Measurements from ENCODE around the gene TMEM38A.

The TMEM38A gene

GRCh38 chr19:16660763-16661479 is at the start of gene TMEM38A:
TSS of gene TMEM38A (plus strand) at chr19:16661139. CDS start at chr19:16661218, 79 bp downstream.
- DNase-seq, result no peak

DNA sequence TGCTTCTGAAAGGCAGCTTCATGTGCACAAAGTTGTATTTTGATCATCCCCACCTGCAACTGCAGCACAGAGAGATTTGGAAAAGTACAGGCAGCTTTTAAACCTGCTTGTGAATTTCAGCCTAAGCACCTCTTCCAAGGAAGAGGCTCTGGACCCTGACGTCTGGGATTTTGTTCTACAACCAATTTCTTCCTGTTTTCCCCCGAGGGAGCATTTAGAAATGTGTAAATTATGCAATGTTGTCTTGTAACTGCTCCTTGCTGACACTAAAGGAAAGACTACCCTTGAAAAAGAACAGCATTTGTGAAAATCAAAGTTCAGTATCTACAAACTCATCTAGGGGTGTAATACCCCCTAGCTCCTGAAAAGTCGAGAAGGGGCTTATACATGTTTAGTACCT is 48.3 kb upstream of the TMEM38A start:
- no peak for DNase-seq

DNA sequence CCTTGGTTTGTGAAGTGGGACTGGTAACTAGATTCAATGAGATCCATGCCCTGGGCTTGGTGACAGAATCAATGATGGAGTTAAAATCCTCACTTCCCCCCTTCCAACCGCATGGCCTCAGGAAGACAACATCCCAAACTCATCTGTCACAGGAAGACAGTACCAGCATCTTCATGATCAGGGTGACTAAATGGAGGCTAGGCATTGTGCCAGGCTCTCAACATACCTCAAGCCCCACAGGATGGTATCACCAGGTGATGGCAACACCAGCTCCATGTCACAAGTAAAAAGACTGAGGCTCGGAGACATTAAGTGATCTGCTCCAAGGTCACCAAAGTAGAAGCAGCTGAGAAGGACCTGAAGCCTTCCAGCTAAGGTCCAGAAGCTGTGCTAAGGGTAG is 47.1 kb upstream of the TMEM38A start:
- no peak for DNase-seq

DNA sequence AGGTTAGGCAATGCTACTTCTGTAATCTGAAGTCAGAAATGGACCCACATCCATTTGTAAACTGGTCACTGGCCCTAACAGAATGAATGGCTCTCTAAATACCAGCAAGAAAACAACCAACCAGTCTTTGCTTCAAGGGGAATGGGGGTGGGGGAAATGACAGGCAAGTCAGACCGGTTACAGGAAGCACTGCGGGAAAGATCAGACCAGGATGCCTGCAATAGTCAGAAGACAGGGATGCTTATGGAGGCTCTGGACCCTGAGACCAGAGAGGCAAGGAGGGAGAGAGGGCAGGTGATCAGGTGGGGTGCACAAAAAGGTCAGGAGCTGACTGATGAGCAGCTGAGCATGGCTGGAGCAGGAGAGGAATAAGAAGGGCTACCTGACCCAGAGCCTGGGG is 46.0 kb upstream of the TMEM38A start:
- DNase-seq, result no peak

GRCh38 chr19:16615808-16616207 is 45.1 kb upstream of the TMEM38A start:
- DNase-seq, result no peak

GRCh38 chr19:16618248-16618647 is 42.7 kb upstream of the TMEM38A start:
- DNase-seq, result no peak

GRCh38 chr19:16619457-16619856 is 41.5 kb upstream of the TMEM38A start:
- no peak for DNase-seq

DNA sequence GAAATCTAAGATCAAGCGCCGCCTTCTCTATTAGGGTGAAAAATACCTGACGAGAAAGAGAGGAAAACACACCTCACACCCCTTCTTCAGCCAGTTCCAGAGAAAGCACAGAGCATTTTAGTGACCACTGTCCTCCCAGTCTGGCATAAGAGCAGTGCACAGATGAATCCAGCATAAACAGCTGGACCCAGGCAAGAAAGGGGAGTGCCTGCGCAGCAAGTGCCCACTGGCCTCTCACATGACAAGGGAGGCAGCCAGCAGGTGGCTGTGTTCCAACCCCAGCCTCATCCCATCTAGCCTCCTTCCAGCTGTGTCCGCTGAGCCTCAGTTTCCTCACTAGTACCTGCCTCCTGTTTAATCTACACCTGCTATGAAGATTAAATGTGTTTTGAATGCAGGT is 40.9 kb upstream of the TMEM38A start:
- no peak for DNase-seq

DNA sequence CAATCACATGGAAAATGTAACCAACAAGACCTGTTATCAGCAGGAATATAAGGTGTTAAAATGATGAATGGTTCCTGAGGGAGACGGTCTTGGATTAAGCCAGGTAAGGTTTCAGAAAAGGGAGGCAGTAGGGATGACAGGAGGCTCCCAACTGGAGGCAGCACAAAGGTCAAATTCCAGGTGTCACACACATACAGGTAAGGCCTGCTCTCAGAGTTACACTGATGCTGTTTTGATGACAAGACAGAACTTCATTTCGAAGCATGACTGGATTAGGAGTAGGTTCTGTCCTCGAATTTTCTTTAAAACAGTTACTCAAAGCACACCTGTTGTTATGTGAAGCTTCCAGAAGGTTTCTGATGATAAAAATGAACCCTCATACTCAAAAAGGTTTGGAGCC is 40.4 kb upstream of the TMEM38A start:
- DNase-seq, result no peak

DNA sequence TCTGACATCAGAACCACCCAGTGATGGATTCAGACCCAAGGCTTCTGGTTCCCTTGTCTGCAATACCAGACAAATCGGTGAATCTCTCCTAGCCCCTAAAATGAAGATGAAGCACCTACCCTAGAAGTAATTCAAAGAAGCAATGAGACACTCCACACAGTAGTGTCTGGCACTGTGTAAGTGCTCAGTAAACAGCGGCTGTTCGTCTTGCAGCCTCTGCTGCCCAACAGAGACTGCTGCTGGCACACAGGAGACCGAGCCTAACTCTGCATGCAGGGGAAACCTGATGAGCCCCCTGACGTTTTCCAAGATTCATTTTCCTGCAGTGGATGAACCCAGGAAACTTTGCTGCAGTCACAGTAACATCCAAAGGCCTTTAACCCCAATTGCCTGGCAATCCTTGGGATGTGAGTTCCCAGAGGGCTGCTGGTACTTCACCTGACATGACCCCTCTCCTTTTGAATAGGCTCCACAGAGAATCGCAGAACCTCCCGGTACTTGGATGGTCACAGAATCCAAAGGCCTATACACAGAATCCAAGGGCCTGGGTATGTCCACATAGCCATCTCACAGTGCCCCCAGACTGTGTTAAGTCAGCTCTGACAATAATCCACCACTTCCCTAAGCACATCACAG is 39.7 kb upstream of the TMEM38A start:
- no peak for DNase-seq

DNA sequence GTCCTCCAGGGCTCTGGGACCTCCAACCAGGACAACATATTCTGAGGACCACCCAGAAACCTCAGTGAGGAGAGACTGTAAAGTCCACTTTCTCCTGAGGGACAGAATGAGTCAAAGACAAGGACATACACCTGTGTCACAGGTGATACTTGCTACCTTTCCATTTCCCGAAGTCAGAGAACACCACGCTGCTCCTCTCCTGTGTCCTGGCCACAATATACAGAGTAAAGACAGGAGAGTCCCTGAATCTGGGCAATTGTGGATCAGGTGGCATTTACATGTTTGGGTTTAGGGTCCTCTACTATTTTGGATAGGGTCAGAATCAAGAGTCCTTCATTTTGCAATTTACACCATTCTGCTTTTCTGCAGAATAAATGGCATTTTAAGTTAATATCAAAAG is 37.9 kb upstream of the TMEM38A start:
- DNase-seq, result no peak

- no peak for DNase-seq
Observed at GRCh38 chr19:16623576-16623975, 37.4 kb upstream of the TMEM38A start.

GRCh38 chr19:16624236-16624635 is 36.7 kb upstream of the TMEM38A start:
- DNase-seq, result no peak

DNA sequence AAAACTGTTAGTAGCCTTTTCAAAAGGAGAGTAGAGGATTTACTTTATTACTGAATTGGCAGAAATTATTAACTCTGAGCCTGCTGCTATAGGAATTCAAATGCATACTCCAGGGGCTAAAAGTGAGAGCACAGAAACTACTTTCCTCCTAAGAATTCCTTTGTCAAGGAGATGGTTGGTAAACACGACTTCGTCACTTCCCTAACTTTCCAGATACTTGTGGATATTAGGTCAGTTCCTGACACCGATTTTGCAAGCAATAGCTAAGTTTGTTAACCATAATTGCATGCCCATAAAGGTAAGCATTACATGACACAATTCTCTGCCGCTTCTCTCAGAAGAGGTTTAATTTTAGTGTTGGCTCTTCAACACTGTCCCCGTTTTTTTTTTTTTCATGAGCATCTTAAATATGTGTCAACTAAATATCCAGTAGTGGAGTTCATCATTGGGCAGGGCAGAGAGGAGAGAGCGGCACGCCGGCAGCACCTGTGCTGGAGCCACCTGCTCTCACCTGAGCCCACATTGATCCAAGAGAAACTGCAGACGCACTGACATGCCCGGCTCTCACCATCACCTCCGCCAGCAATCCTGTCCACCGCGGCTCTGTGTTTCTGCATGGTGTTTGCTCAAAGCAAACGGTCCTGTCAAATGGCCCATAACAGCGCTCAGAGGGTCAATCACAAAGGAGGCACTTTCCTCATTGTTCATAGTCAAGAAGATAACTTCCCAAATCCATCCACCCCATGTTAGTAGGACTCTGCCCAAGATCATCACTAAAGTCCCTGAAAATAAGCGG is 35.6 kb upstream of the TMEM38A start:
- no peak for DNase-seq

DNA sequence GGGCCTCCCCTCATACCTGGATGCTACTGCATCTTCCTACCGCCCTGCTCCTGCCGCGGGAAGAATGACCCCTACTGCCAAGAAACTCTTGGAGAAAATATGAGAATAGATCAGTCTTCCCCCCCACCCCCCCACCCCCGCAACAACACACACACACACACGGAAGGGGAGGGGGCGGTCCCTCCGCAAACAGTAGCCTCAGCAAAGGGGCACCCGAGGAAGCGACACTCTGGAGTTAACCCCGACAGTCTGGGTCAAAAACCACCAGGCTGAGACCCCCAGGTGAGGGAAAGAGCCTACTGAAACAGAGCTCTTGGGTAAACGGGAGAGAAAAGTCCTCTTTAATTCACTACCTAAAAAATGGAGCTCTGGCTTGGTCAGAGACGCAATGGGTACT is 34.1 kb upstream of the TMEM38A start:
- no peak for DNase-seq

DNA sequence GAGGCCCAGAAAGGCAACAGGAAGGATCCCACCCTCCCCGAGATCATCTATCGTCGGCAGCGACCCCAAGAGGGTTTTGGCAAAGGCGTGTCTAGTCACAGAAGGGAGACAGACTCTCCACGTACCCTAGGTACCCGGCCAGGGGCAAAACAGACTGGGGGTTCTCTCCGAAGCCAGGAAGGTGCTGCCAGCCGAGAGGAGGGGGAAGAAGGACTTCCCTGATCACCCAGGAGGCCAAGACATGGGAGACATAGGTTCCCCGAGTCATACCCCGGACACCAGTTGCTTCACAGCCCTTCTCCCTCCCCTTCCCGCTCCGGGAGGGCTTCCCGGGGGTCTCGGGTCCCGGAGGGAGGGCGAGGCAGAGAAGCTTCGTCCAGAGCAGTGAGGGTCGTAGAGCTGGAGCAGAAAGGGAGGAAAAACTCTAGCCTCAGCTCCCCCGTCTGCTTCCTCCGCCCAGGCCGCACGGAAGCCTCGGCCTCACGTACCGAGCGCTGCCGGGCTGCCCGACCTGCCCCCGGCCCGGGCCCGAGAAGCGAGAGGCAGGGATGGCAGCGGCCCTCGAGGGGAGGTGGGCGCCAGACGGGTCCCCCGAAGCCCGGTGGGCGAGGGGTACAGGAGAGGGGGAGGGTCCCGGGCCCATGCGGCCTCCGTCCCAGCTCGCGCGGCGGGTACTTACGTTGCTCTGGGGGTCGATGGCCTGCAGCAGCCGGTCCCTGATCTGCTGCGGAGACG is 33.6 kb upstream of the TMEM38A start:
- DNase-seq, result no peak

DNA sequence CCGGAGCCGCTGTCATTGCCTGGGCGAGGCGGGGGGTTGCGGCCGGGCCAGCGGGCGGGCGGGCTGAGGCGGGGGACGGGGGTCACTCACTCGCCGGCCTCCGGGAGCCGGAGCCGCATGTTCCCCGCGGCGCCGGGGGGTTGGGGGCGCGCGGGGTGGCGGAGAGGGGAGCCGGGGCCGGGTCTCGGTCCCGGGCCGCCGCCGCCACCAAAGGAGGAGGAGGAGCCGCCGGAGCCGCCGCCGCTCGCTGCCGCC is 33.1 kb upstream of the TMEM38A start:
- no peak for DNase-seq

- DNase-seq, result peak; percentile 93
Observed at GRCh38 chr19:16628183-16628983, 32.6 kb upstream of the TMEM38A start, which contains the start of gene MED26. TSS of gene MED26 (minus strand) at chr19:16628204. CDS start at chr19:16627943, 261 bp downstream.

DNA sequence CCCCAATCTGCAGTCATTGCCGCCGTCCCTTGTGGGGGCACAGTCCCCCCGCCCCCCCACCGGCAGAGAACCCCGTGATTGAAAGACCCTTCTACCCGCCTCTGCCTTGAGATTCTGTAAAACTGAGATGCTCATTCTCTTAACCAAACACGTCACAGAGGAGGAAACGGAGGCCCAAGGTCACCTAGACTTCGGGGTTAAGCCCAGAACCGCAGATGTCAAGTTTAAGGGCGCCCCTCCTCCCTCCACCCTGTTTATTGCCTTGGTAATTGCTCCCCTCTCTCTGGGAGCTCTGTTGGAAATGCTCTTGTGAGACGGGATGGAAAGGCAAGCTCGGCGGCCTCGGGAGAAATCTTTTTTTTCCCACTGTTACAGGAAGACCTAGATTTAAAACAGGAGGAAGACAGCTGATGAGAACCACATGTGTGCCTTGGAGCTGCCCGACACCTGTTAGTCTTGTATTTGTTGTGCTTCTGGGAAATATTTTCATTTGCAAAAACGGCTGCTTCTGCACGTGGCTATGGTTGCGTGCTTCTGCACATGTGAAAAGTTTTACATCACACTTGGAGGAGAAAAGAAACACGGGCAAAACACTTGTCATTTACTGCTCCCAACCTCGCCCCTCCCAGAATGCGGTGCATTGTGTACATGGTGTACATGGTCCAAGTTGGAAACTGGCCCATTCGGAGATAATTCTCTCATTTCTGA is 31.8 kb upstream of the TMEM38A start:
- peak; percentile 62 for DNase-seq

- no peak for DNase-seq
Observed at GRCh38 chr19:16631465-16631864, 29.5 kb upstream of the TMEM38A start.

- no peak for DNase-seq
Observed at GRCh38 chr19:16637535-16637934, 23.4 kb upstream of the TMEM38A start.

GRCh38 chr19:16638666-16639065 is 22.3 kb upstream of the TMEM38A start:
- DNase-seq, result no peak
